PC-9 (cell line): ENCODE results near the gene CTDSP2.

Source experiments
- EZH2 ChIP-seq: fragments of 200-600 bp; sonication (generic); IDR thresholded peaks from 2 replicates; pipeline ENCODE4 v1.8.0; 2017; ENCODE audit warnings: antibody characterized with exemption, low read depth
- TF ChIP-seq, protein P1 (sequence below): fragments of 200-600 bp; sonication (generic); conservative IDR thresholded peaks from 2 replicates; pipeline ENCODE4 v1.6.1; 2017; ENCODE audit warnings: mixed run types, antibody characterized with exemption, mild to moderate bottlenecking, moderate library complexity

GRCh38 chr12:57865084-57865751 lies 18.7 kb upstream of the CTDSP2 start:
- TF ChIP-seq, protein P1, sequence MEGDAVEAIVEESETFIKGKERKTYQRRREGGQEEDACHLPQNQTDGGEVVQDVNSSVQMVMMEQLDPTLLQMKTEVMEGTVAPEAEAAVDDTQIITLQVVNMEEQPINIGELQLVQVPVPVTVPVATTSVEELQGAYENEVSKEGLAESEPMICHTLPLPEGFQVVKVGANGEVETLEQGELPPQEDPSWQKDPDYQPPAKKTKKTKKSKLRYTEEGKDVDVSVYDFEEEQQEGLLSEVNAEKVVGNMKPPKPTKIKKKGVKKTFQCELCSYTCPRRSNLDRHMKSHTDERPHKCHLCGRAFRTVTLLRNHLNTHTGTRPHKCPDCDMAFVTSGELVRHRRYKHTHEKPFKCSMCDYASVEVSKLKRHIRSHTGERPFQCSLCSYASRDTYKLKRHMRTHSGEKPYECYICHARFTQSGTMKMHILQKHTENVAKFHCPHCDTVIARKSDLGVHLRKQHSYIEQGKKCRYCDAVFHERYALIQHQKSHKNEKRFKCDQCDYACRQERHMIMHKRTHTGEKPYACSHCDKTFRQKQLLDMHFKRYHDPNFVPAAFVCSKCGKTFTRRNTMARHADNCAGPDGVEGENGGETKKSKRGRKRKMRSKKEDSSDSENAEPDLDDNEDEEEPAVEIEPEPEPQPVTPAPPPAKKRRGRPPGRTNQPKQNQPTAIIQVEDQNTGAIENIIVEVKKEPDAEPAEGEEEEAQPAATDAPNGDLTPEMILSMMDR, result no peak
- TF ChIP-seq EZH2, result no peak
